H9 (cell line): ENCODE results near the gene PRSS21. TPM values are rescaled to one million over a fixed set of nuclear protein-coding genes. Genes with fewer than 3 reads are reported as not detected.

Experiments used
- DNase-seq: peaks from one replicate; pipeline ENCODE4 v3.0.0-alpha.2; 2017
- H2AFZ ChIP-seq: one replicate; pipeline ENCODE4 v1.6.1; 2013; ENCODE audit warnings: mild to moderate bottlenecking, low read length, control low read depth, moderate library complexity
- H2AK5ac ChIP-seq: 2 replicates; pipeline ENCODE4 v1.6.1; 2013; ENCODE audit warnings: low read length, control low read depth, mixed read lengths; ENCODE audit not compliant: insufficient read length
- H2BK120ac ChIP-seq: one replicate; pipeline ENCODE4 v1.6.1; 2013; ENCODE audit warnings: low read depth, mild to moderate bottlenecking, low read length, control low read depth, inconsistent platforms; ENCODE audit not compliant: poor library complexity, severe bottlenecking
- H2BK12ac ChIP-seq: 2 replicates; pipeline ENCODE4 v1.6.1; 2013; ENCODE audit warnings: low read length, control low read depth, mixed read lengths, low read depth; ENCODE audit not compliant: insufficient read length
- H2BK15ac ChIP-seq: 2 replicates; pipeline ENCODE4 v1.6.1; 2013; ENCODE audit warnings: low read depth, low read length, control low read depth
- H2BK20ac ChIP-seq: one replicate; pipeline ENCODE4 v1.6.1; 2013; ENCODE audit warnings: low read depth, mild to moderate bottlenecking, low read length, control low read depth, inconsistent platforms; ENCODE audit not compliant: poor library complexity, severe bottlenecking
- H2BK5ac ChIP-seq: 2 replicates; pipeline ENCODE4 v1.6.1; 2013; ENCODE audit warnings: low read length, control low read depth, mixed read lengths; ENCODE audit not compliant: insufficient read length
- H3K14ac ChIP-seq: 2 replicates; pipeline ENCODE4 v1.6.1; 2013; ENCODE audit warnings: low read length, control low read depth; ENCODE audit not compliant: insufficient read depth
- H3K18ac ChIP-seq: 2 replicates; pipeline ENCODE4 v1.6.1; 2013; ENCODE audit warnings: low read depth, mild to moderate bottlenecking, mixed read lengths, low read length, control low read depth; ENCODE audit not compliant: insufficient read length
- H3K23ac ChIP-seq: 2 replicates; pipeline ENCODE4 v1.6.1; 2013; ENCODE audit warnings: low read length, control low read depth, mixed read lengths, low read depth; ENCODE audit not compliant: insufficient read length
- H3K23me2 ChIP-seq: 2 replicates; pipeline ENCODE4 v1.6.1; 2013; ENCODE audit warnings: low read depth, mild to moderate bottlenecking, mixed read lengths, low read length, control low read depth; ENCODE audit not compliant: insufficient read length, poor library complexity, severe bottlenecking
- H3K27ac ChIP-seq: 2 replicates; pipeline ENCODE4 v1.5.1; 2013; ENCODE audit warnings: low read length, control low read depth, mixed read lengths, low read depth; ENCODE audit not compliant: insufficient read length
- H3K27me3 ChIP-seq: 2 replicates; pipeline ENCODE4 v1.6.1; 2013; ENCODE audit warnings: low read length, control low read depth, inconsistent platforms; ENCODE audit not compliant: insufficient read depth
- H3K4ac ChIP-seq: 2 replicates; pipeline ENCODE4 v1.6.1; 2013; ENCODE audit warnings: low read depth, mild to moderate bottlenecking, control low read depth, inconsistent platforms, low read length, moderate library complexity
- H3K4me1 ChIP-seq: 2 replicates; pipeline ENCODE4 v1.6.1; 2013; ENCODE audit warnings: low read length, control low read depth, inconsistent platforms; ENCODE audit not compliant: insufficient read depth
- H3K4me2 ChIP-seq: 2 replicates; pipeline ENCODE4 v1.6.1; 2013; ENCODE audit warnings: low read length, control low read depth, mixed read lengths; ENCODE audit not compliant: insufficient read length, insufficient read depth
- H3K56ac ChIP-seq: 2 replicates; pipeline ENCODE4 v1.6.1; 2013; ENCODE audit warnings: low read depth, mild to moderate bottlenecking, mixed read lengths, low read length, control low read depth; ENCODE audit not compliant: insufficient read length
- H3K79me1 ChIP-seq: 2 replicates; pipeline ENCODE4 v1.6.1; 2013; ENCODE audit warnings: low read depth, mild to moderate bottlenecking, moderate library complexity, low read length, control low read depth, inconsistent platforms; ENCODE audit not compliant: insufficient read depth, poor library complexity, severe bottlenecking
- H3K79me2 ChIP-seq: 2 replicates; pipeline ENCODE4 v1.6.1; 2013; ENCODE audit warnings: low read length, control low read depth, inconsistent platforms; ENCODE audit not compliant: insufficient read depth
- H3K9ac ChIP-seq: 2 replicates; pipeline ENCODE4 v1.6.1; 2013; ENCODE audit warnings: low read length, control low read depth, mixed read lengths; ENCODE audit not compliant: insufficient read length; ENCODE audit errors: extremely low read depth
- H3K9me3 ChIP-seq: one replicate; pipeline ENCODE4 v1.6.1; 2013; ENCODE audit warnings: low read depth, low read length, inconsistent platforms; ENCODE audit not compliant: control insufficient read depth
- H3T11ph ChIP-seq: one replicate; pipeline ENCODE4 v1.6.1; 2013; ENCODE audit warnings: mild to moderate bottlenecking, low read length, control low read depth, inconsistent platforms
- H4K20me1 ChIP-seq: one replicate; pipeline ENCODE4 v1.6.1; 2013; ENCODE audit not compliant: control insufficient read depth, insufficient read length, insufficient read depth
- H4K5ac ChIP-seq: 2 replicates; pipeline ENCODE4 v1.6.1; 2013; ENCODE audit warnings: low read depth, mild to moderate bottlenecking, mixed read lengths, low read length, control low read depth; ENCODE audit not compliant: insufficient read length
- H4K8ac ChIP-seq: replicated peaks from 2 replicates; pipeline ENCODE4 v1.6.1; 2013; ENCODE audit warnings: low read length, control low read depth, mixed read lengths, low read depth; ENCODE audit not compliant: insufficient read length
- H4K91ac ChIP-seq: 2 replicates; pipeline ENCODE4 v1.6.1; 2013; ENCODE audit warnings: low read depth, mild to moderate bottlenecking, moderate library complexity, mixed read lengths, low read length, control low read depth; ENCODE audit not compliant: insufficient read length
- H3K27ac Mint-ChIP-seq, 3 experiments: 2 replicates in 2 of 3; 3 replicates in 1 of 3; pipeline ENCODE4 v1.8.0; 2020 to 2021; ENCODE audit warnings: mixed read lengths in 3 of 3, mild to moderate bottlenecking in 1 of 3, moderate library complexity in 1 of 3
- H3K27me3 Mint-ChIP-seq: 2 replicates; pipeline ENCODE4 v1.8.0; 2021; ENCODE audit warnings: low read depth, mild to moderate bottlenecking, moderate library complexity, mixed read lengths
- H3K36me3 Mint-ChIP-seq, 3 experiments: 2 replicates in 2 of 3; 3 replicates in 1 of 3; pipeline ENCODE4 v1.8.0; 2020 to 2021; ENCODE audit warnings: low read depth in 3 of 3, mixed read lengths in 3 of 3; ENCODE audit not compliant: insufficient read depth in 1 of 3
- H3K4me1 Mint-ChIP-seq, 2 experiments: 2 replicates each; pipeline ENCODE4 v1.8.0; 2020; ENCODE audit warnings: mixed read lengths in 2 of 2
- H3K4me3 Mint-ChIP-seq, 2 experiments: 2 replicates in 1 of 2; 3 replicates in 1 of 2; pipeline ENCODE4 v1.8.0; 2020 to 2021; ENCODE audit warnings: mild to moderate bottlenecking in 2 of 2, mixed read lengths in 2 of 2, moderate library complexity in 1 of 2
- H3K9me3 Mint-ChIP-seq, 2 experiments: 2 replicates in 1 of 2; 3 replicates in 1 of 2; pipeline ENCODE4 v1.8.0; 2020; ENCODE audit warnings: mild to moderate bottlenecking in 2 of 2, mixed read lengths in 2 of 2, moderate library complexity in 1 of 2
- WGBS: extraction: QIAGEN DNeasy Blood & Tissue Kit; methylation state at CpG from one replicate; pipeline ENCODE4 v1.1.7; 2013; ENCODE audit warnings: missing lambda C conversion rate, low lambda C conversion rate, mixed read lengths; ENCODE audit not compliant: insufficient read length; ENCODE audit errors: extremely low coverage; 5-methylcytosine and 5-hydroxymethylcytosine counted together
- total RNA-seq: library from RNA; stranded (reverse); gene quantifications from 2 replicates; pipeline ENCODE4 v1.2.1, GENCODE V29; 2021
- TF ChIP-seq, protein P1 (sequence below): fragments of 200-600 bp; sonication (generic); conservative IDR thresholded peaks from 3 replicates; pipeline ENCODE4 v1.8.0; 2021; ENCODE audit warnings: antibody characterized with exemption, mild to moderate bottlenecking

PRSS21 gene
- total RNA-seq, 1 experiment from 2014 or later, result not detected

- Mint-ChIP-seq H3K9me3 (peaks cover 2% of the 10 kb centered on the region in 2 experiments; a peak in 3 of 5 replicates), H3K4me1 (0 out of 4 replicates have a peak, but pooled peaks cover 0 to 3% of the 10 kb centered on the region in 2 experiments), H3K27me3 (peaks cover 69% of the 10 kb centered on the region), H3K36me3 (no peaks in the 10 kb centered on the region; a peak in 1 of 7 replicates), H3K4me3 (no peak overlapping the region), H3K27ac (no peak overlapping the region)
- Histone ChIP-seq H4K8ac (no peak overlapping the region), H3K27ac (no peak overlapping the region), H4K5ac (no peak overlapping the region), H3K9ac (no peak overlapping the region), H2BK120ac (no peak overlapping the region), H3K79me2 (no peaks in the 10 kb centered on the region), H2AFZ (no peak overlapping the region), H2BK15ac (no peak overlapping the region), H3K4me1 (no peaks in the 10 kb centered on the region), H3K4me2 (no peak overlapping the region), H3K23me2 (peaks cover 2% of the 10 kb centered on the region), H3K23ac (no peak overlapping the region), H4K91ac (no peak overlapping the region), H2AK5ac (no peak overlapping the region), H2BK12ac (no peak overlapping the region), H3K14ac (no peak overlapping the region), H2BK5ac (no peak overlapping the region), H3K79me1 (no peaks in the 10 kb centered on the region), H4K20me1 (no peaks in the 10 kb centered on the region), H3K9me3 (no peaks in the 10 kb centered on the region), H2BK20ac (no peak overlapping the region), H3T11ph (no peak overlapping the region), H3K4ac (no peak overlapping the region), H3K18ac (no peak overlapping the region), H3K27me3 (peaks cover 3% of the 10 kb centered on the region; the same call in 1 of the 2 replicates), H3K56ac (no peak overlapping the region)
- no CpG with 5 or more reads among the region's 4 CpGs for WGBS
- TF ChIP-seq, protein P1, sequence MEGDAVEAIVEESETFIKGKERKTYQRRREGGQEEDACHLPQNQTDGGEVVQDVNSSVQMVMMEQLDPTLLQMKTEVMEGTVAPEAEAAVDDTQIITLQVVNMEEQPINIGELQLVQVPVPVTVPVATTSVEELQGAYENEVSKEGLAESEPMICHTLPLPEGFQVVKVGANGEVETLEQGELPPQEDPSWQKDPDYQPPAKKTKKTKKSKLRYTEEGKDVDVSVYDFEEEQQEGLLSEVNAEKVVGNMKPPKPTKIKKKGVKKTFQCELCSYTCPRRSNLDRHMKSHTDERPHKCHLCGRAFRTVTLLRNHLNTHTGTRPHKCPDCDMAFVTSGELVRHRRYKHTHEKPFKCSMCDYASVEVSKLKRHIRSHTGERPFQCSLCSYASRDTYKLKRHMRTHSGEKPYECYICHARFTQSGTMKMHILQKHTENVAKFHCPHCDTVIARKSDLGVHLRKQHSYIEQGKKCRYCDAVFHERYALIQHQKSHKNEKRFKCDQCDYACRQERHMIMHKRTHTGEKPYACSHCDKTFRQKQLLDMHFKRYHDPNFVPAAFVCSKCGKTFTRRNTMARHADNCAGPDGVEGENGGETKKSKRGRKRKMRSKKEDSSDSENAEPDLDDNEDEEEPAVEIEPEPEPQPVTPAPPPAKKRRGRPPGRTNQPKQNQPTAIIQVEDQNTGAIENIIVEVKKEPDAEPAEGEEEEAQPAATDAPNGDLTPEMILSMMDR, result no peak
- no peak for DNase-seq
Observed at GRCh38 chr16:2866431-2866830, 49.4 kb downstream of the PRSS21 start.
